DLD1 (cell line): ENCODE results near the gene NPAS1.
"Not testable (repeated sequence)": the region's sequence is repeated elsewhere in the genome, so short reads cannot be mapped to it uniquely, and the experiment has no call there.

Experiments used
- in situ Hi-C: cut with HindIII; loops from 2 replicates; pipeline ENCODE4 v1.10.0; 2017; ENCODE audit warnings: low sequenced_read_pairs

Gene NPAS1

DNA sequence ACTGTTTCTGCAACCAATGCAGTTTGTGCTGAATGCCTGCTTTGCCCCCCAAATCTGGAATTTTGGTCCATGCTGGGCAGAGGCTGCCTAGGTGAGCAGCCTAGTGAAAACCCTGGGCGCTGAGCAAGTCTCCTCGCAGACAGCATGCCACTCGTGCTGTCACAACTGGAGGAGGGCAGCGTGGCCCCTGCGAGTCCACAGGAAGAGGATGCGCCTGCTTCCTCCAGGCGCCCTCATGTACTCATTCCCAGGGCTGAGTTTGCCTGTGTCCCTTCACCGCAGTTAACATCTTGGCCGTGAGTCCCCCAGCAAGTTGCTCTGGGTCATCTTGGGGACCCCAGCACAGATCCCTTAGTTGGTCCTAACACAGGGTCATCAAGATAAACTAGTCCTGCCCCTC is 55.0 kb downstream of the NPAS1 start:
- in situ Hi-C loops = no loop called here

DNA sequence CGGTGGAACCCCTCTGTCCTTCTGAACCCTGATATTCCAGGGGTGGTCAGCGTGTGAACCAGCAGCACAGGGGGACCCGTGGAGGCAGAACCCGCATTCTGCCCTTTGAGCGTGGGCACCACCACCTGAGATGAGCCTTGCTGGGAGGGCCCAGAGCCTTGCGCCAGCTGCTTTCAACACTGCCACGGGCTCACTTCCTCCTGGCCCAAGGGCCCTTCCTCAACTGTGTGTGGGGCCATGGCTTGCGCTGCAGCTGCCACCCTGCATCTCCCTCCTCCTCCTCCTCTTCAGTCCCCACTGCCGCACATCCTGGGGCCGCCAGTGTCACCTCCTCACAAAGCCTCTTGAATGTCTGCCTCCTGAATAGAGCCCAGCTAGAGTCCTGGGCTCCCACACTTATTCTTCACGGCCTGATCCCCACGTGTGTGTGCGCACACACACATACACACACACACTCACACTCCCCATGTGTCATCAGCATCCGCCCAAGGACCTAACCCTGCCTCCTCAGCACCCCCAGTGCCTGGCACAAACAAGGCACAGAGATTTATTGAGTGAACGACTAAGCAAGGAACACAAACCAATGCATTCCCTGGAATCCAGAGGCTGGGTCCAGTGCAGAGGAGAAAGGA is 55.7 kb downstream of the NPAS1 start:
- in situ Hi-C loops = no loop called here

DNA sequence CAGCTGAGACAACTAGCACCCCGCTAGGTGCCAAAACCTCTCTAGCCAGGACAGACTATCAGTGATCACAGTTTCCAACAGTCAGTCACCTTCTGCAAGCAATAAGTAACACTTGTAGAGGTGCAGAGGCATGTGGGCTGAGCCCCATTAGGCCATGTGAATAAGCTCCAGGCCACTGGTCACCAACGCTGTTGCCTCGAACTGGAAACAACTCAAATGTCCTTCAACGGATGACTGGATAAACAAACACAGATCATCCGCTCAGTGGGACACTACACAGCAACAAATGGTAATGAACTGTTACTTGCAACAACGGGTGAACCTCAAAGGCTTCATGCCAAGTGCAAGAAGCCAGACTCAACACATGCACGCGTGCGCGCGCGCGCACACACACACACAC is 56.3 kb downstream of the NPAS1 start:
- in situ Hi-C loops = no loop called here

DNA sequence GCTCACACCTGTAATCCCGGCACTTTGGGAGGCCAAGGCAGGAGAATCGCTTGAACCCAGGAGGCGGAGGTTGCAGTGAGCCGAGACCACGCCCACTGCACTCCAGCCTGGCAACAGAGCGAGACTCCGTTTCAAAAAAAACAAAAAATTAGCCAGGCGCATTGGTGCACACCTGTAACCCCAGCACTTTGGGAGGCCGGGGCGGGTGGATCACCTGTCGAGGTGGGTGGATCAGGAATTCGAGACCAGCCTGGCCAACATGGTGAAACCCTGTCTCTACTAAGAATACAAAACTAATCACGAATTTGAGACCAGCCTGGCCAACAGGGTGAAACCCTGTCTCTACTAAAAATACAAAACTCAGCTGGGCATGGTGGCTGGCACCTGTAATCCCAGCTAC is 58.7 kb downstream of the NPAS1 start:
- in situ Hi-C loops = not testable (repeated sequence)

DNA sequence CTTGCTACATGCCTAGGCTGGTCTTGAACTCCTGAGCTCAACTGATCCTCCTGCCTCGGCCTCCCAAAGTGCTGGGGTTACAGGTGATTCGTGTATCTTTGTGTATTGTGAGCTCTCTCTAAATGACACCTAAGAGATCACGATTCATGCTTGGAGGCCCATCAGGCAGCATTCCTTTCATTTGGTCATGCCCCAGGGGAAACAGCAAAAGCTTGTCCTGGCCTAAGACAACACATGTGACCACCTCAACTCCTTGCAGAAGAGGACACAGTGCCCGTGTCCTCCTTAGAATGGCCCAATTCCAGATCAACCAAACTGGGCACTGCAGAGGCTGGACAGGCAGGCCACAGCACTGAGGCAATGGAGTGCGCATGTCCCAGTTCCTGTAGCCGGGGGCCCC is 61.5 kb downstream of the NPAS1 start:
- in situ Hi-C loops = loop anchor here (10.0 kb wide), 1 partner anchor 74 kb away; no protein-coding TSS in a partner anchor

DNA sequence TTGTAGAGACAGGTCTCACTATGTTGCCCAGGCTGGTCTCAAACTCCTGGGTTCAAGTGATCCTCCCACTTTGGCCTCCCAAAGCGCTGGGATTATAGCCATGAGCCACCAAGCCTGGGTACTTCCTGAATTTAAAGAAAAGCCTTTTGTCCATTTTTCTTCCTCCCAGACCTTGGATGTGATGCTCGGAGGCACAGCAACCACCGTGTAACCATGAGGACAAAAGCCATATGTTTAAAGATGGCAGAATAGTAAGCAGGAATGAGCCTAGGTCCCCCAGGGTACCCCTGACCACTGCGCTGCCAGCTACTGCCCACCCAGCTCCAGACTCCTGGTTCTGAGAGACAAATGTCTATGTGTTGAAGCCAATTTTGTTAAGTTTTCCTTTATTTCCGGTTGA is 62.9 kb downstream of the NPAS1 start:
- in situ Hi-C loops = loop anchor here (10.0 kb wide), 1 partner anchor 72 kb away; no protein-coding TSS in a partner anchor

DNA sequence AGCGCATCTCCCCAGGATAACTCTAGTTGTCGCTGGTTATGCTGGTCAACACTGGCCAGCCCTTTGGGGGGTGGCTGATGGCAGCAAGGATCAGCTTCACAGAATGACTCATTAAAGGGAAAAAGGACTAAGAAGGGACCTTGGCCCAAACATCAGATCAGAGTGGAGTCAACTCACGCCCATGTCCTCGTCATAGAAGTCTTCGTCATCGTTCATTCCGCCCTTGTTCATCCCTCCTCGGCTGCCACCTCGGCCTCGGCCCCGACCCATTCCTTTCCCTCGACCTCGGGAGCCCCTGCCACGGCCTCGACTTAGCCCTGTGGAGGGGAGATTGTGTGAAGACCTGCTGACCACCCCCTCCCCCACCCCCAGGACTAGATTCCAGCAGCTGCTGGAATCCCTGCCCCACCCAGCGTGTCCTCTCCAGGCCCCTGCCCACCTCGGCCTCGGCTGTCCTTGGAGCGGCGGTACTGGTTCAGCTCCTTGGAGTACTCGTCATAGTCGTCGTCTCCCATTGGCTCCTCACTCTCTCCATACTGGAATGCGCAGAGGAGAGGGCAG is 65.3 kb downstream of the NPAS1 start:
- in situ Hi-C loops = loop anchor here (10.0 kb wide), 1 partner anchor 70 kb away; no protein-coding TSS in a partner anchor

DNA sequence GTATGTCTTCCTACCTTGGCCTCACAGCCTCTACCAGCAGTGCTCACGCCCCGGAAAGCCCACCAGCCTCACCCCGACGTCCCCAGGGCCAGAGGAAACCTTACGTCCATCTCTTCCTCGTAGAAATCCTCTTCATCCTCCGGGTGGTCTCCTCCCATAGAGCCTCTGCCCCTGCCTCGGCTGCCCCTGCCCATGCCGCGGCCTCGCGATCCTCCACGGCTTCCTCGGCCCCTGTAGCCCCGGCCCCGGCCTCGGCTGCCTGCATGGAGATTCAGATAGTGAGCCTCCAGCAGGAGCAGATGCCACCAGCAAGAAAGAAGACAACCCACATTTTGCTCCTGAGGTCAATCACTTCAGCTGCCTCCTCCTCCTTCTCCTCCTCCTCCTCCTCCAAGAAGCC is 66.6 kb downstream of the NPAS1 start:
- in situ Hi-C loops = loop anchor here (10.0 kb wide), 1 partner anchor 69 kb away; no protein-coding TSS in a partner anchor

DNA sequence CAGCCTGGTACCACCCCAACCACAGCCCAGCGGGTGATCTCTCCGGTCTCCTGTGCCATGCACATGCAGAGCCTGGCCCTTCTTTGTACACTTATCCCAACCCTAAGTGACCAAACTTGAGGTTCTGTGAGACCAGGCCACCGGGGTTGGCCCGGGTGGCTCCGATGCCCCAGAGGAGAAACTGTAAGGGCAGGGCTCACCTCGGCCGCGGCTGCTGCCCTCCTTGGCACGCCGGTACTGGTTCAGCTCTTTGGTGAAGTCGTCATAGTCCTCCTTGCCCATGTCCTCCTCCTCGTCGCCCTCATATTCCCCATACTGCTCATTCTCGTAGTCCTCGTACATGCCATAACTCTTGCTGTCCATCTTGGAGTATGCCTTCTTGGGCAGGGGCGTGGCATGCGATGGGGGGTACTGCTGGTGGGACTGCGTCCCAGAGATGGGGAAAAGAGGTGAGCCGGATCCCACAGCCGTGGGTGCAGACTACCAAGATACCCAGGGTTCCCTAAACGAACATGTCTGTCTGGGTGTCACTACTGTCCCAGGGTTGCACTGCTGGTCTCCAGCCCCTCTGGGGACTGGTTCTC is 70.2 kb downstream of the NPAS1 start:
- in situ Hi-C loops = loop anchor here (10.0 kb wide), 1 partner anchor 65 kb away; no protein-coding TSS in a partner anchor

DNA sequence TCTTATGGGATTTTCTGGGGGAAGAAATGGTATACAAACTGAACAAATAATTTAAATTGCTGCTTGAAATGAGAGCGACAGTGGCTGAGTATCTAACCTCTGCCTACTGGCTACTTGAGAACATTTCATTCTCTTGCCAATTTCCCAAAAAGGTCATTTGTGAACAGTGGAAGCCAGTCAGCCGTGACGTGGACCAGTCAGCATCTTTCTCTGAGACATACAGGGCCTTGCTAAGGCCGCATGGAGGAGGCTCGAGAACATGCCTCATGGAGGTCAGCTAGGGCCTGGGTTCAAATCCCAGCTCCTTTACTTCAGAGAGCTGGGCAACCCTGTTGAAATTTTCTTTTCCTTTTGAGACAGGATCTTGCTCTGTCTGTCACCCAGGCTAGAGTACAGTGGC is 73.6 kb downstream of the NPAS1 start:
- in situ Hi-C loops = no loop called here

DNA sequence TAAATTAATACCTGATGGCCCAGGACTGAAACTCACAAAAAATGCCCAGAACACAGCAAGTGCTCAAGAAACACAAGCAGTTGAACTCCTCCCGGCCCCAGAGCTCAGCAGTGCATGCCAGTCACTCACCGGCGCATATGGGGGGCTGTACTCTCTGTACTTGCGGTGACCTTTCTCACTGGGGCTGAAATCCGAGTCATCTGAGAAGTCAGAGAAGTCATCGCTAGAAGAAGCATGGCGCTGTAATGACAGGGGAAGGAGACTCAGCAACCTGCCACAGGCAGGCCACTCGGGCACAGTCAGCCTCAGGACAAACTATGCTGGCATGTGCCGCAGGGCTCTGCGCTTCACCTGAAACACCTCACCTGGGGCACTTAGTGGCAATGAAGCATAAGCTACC is 74.2 kb downstream of the NPAS1 start:
- in situ Hi-C loops = no loop called here

DNA sequence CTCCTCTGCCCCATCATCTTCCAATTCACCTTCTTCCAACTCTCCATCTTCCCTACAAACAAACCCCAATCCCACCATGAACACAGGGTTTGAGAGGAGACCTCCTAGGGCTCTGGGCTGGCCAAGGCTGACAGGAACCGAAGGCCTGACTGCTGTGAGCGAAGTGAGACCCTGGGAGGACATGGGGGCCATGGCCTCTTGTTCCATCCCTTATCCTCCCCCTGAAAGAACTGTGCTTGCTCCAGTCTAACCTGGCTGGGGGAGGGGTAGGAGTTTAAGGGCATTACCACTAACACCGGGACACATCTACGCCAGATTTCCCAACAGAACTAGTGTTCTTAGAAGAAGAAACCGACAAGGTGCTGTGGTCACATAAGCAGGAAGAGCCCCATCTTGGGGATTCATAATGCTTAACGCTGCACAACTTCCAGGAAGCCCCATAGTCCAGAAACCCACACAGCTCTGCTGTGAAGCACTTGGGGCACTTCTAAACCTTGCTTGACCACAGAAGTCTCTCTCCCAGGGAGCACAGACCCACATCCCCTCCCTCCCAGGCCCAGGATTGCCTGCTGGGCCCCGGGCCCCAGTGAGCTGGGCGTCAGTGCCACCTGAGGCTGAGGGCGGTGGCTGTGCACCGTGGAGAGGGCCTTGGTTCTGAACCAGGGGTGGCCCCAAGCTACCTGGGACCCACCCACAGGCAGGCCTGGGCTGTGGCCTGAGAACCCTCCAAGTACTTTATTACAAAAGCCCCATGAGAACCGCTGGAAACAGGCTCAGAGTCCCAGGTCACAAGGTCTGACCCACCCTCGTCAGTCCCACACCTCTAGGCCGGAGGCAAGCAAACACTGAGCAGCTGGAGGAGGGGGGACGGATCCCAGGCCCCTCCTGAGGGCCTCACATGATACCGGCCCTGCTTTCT is 75.2 kb downstream of the NPAS1 start:
- in situ Hi-C loops = no loop called here
